ENCODE results near the gene EXOSC7.

EXOSC7 gene

GRCh38 chr3:45054196-45054857, 78.3 kb downstream of the EXOSC7 start:
- TF ChIP-seq CTCF (IDR thresholded peaks at IDR 0.05) (no peak), ZFX (IDR thresholded peaks at IDR 0.05; ENCODE audit: borderline replicate concordance) (no peak)
- H3K27ac ChIP-seq = no peak overlapping the region

GRCh38 chr3:45055032-45055410, 79.0 kb downstream of the EXOSC7 start:
- no peak overlapping the region for H3K27ac ChIP-seq
- TF ChIP-seq CTCF (IDR thresholded peaks at IDR 0.05) = no peak
- TF ChIP-seq ZFX (IDR thresholded peaks at IDR 0.05; ENCODE audit: borderline replicate concordance) = no peak

GRCh38 chr3:45055411-45056143, 79.5 kb downstream of the EXOSC7 start:
- TF ChIP-seq CTCF (IDR thresholded peaks at IDR 0.05) (peak; percentile 33), ZFX (IDR thresholded peaks at IDR 0.05; ENCODE audit: borderline replicate concordance) (no peak)
- H3K27ac ChIP-seq = no peak overlapping the region

GRCh38 chr3:45056608-45057301, 80.7 kb downstream of the EXOSC7 start:
- no peak for TF ChIP-seq CTCF (IDR thresholded peaks at IDR 0.05)
- TF ChIP-seq ZFX (IDR thresholded peaks at IDR 0.05; ENCODE audit: borderline replicate concordance) = no peak
- H3K27ac ChIP-seq = no peak overlapping the region

- no peak overlapping the region for H3K27ac ChIP-seq
These were observed 81.5 kb downstream of the EXOSC7 start for GRCh38 chr3:45057557-45057956.

GRCh38 chr3:45059132-45059531, 83.1 kb downstream of the EXOSC7 start:
- H3K27ac ChIP-seq = no peak overlapping the region
- no peak for TF ChIP-seq CTCF (IDR thresholded peaks at IDR 0.05)
- no peak for TF ChIP-seq ZFX (IDR thresholded peaks at IDR 0.05; ENCODE audit: borderline replicate concordance)

More at GRCh38 chr3:45057557-45057956, 81.5 kb downstream of the EXOSC7 start:
- TF ChIP-seq ZFX (IDR thresholded peaks at IDR 0.05; ENCODE audit: borderline replicate concordance) (no peak), CTCF (IDR thresholded peaks at IDR 0.05) (no peak)
